HL-60 (cell line): ENCODE results near the gene RTP1.

Experiments used
- DNase-seq, 2 experiments: peaks; one replicate each; pipeline ENCODE4 v3.0.0-alpha.2; 2010 to 2020; ENCODE audit warnings: low read depth in 1 of 2, low spot score in 1 of 2
- H3K27ac ChIP-seq: fragments of 250-450 bp; sonication (Bioruptor Pico); replicated peaks from 2 replicates; pipeline ENCODE4 v1.5.1; 2020; ENCODE audit warnings: mild to moderate bottlenecking, moderate library complexity
- H3K27me3 ChIP-seq: fragments of 250-450 bp; sonication (Bioruptor Pico); 2 replicates; pipeline ENCODE4 v1.5.1; 2021; ENCODE audit warnings: mild to moderate bottlenecking, moderate library complexity; ENCODE audit not compliant: insufficient read depth, poor library complexity, severe bottlenecking
- H3K4me3 ChIP-seq: replicated peaks from 2 replicates; pipeline ENCODE4 v1.5.1; 2011; ENCODE audit warnings: mild to moderate bottlenecking, control low read depth, low read length; ENCODE audit not compliant: insufficient read depth
- GABPA ChIP-seq: IDR thresholded peaks from 2 replicates; pipeline ENCODE4 v1.6.1; 2012; ENCODE audit warnings: low read depth
- POLR2AphosphoS5 ChIP-seq: IDR thresholded peaks from 2 replicates; pipeline ENCODE4 v1.6.1; 2012; ENCODE audit warnings: low read depth
- SPI1 ChIP-seq: IDR thresholded peaks from 2 replicates; pipeline ENCODE4 v1.6.1; 2012; ENCODE audit warnings: low read depth, mild to moderate bottlenecking, borderline replicate concordance
- TF ChIP-seq, protein P1 (sequence below): IDR thresholded peaks from one replicate; pipeline ENCODE4 v1.5.1; 2011; ENCODE audit warnings: low read length, control low read depth, inconsistent platforms; ENCODE audit not compliant: insufficient read depth
- TF ChIP-seq, protein P2 (sequence below): IDR thresholded peaks from 2 replicates; pipeline ENCODE4 v1.6.1; 2012; ENCODE audit warnings: low read depth; ENCODE audit not compliant: insufficient replicate concordance

RTP1 gene

GRCh38 chr3:187215460-187215859 is 18.2 kb downstream of the RTP1 start:
- DNase-seq: no peak
- TF ChIP-seq POLR2AphosphoS5 (no peak), SPI1 (no peak), GABPA (no peak)
- TF ChIP-seq, protein P1, sequence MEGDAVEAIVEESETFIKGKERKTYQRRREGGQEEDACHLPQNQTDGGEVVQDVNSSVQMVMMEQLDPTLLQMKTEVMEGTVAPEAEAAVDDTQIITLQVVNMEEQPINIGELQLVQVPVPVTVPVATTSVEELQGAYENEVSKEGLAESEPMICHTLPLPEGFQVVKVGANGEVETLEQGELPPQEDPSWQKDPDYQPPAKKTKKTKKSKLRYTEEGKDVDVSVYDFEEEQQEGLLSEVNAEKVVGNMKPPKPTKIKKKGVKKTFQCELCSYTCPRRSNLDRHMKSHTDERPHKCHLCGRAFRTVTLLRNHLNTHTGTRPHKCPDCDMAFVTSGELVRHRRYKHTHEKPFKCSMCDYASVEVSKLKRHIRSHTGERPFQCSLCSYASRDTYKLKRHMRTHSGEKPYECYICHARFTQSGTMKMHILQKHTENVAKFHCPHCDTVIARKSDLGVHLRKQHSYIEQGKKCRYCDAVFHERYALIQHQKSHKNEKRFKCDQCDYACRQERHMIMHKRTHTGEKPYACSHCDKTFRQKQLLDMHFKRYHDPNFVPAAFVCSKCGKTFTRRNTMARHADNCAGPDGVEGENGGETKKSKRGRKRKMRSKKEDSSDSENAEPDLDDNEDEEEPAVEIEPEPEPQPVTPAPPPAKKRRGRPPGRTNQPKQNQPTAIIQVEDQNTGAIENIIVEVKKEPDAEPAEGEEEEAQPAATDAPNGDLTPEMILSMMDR: no peak
- TF ChIP-seq, protein P2, sequence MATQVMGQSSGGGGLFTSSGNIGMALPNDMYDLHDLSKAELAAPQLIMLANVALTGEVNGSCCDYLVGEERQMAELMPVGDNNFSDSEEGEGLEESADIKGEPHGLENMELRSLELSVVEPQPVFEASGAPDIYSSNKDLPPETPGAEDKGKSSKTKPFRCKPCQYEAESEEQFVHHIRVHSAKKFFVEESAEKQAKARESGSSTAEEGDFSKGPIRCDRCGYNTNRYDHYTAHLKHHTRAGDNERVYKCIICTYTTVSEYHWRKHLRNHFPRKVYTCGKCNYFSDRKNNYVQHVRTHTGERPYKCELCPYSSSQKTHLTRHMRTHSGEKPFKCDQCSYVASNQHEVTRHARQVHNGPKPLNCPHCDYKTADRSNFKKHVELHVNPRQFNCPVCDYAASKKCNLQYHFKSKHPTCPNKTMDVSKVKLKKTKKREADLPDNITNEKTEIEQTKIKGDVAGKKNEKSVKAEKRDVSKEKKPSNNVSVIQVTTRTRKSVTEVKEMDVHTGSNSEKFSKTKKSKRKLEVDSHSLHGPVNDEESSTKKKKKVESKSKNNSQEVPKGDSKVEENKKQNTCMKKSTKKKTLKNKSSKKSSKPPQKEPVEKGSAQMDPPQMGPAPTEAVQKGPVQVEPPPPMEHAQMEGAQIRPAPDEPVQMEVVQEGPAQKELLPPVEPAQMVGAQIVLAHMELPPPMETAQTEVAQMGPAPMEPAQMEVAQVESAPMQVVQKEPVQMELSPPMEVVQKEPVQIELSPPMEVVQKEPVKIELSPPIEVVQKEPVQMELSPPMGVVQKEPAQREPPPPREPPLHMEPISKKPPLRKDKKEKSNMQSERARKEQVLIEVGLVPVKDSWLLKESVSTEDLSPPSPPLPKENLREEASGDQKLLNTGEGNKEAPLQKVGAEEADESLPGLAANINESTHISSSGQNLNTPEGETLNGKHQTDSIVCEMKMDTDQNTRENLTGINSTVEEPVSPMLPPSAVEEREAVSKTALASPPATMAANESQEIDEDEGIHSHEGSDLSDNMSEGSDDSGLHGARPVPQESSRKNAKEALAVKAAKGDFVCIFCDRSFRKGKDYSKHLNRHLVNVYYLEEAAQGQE: no peak
- no peak overlapping the region for H3K4me3 ChIP-seq
- H3K27ac ChIP-seq: no peak overlapping the region
- H3K27me3 ChIP-seq: peaks cover 2% of the 10 kb centered on the region

- H3K27me3 ChIP-seq: no peaks in the 10 kb centered on the region
- no peak overlapping the region for H3K27ac ChIP-seq
- no peak for DNase-seq
- TF ChIP-seq POLR2AphosphoS5 (no peak), GABPA (no peak)
- TF ChIP-seq, protein P2: no peak
- TF ChIP-seq, protein P1: no peak
- no peak overlapping the region for H3K4me3 ChIP-seq
Measured at GRCh38 chr3:187222801-187223200, 25.5 kb downstream of the RTP1 start.

DNA sequence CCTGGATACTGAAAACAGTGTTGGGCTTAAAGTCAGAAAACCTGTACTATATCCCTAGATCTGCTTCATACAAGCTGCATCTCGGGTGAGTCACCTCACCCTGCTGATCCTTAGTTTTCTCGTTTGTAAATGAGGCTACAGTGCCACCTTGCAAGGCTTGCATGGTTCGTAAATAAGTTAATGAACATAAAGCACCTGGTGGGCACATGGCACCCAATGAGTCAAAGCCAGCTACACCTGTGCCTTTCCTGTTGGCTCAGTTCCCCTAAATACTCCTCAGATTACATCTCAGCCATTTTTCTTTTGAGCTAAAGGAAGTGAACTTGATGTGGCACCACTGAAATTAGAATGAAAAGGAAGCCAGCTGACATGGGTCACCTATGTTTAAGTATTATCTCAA is 26.5 kb downstream of the RTP1 start:
- no peak for DNase-seq
- H3K27ac ChIP-seq: no peak overlapping the region

More for the DNA sequence above, 26.5 kb downstream of the RTP1 start:
- no peak overlapping the region for H3K4me3 ChIP-seq
- TF ChIP-seq GABPA (no peak), SPI1 (no peak), POLR2AphosphoS5 (no peak)
- TF ChIP-seq, protein P1: no peak
- TF ChIP-seq, protein P2: no peak
- H3K27me3 ChIP-seq: no peaks in the 10 kb centered on the region
